Measurements from ENCODE around the gene CAPN12.
A peak's percentile ranks its signal among the peaks of the same experiment; 100 is the strongest.

Gene CAPN12

DNA sequence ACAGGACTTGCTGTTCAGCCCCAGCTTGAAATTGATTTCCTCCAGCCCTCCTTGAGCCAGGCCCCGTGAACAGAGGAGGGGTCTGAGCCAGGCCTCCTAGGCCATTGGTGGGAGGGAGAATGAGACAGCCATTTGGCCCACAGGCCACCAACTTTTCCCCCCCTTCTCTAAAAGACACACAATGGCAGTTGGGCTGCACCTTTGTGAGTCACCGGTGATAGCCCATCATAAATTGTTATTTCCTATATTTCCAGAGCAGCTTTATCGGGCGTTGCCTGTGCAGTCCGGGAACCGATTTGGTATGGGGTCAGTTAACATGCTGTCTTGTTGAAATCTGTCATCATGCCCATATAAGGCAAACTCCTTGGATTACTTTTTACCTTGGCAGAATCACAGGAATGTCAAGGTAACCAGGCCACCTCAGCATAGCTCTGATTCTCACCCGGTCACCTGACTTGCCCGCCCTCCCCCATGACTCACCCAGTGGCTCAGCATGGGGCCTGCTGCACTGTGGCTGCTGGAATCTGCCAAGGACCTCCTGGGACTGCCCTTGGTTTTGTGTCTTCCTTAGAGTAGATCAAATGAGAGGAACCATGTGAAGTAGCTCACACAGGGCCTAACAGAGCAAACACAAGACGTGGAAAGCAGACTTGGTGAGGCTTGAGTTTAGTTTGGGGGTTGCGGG is 60.7 kb downstream of the CAPN12 start:
- Mint-ChIP-seq H3K27ac (peak overlapping the region; percentile 50), H3K36me3 (ENCODE audit: low read depth) (peaks cover 30% of the 10 kb centered on the region), H3K27me3 (no peaks in the 10 kb centered on the region), H3K4me1 (ENCODE audit: low read depth) (peaks cover 82% of the 10 kb centered on the region), H3K9me3 (no peaks in the 10 kb centered on the region), H3K4me3 (peak overlapping the region; percentile 4)

DNA sequence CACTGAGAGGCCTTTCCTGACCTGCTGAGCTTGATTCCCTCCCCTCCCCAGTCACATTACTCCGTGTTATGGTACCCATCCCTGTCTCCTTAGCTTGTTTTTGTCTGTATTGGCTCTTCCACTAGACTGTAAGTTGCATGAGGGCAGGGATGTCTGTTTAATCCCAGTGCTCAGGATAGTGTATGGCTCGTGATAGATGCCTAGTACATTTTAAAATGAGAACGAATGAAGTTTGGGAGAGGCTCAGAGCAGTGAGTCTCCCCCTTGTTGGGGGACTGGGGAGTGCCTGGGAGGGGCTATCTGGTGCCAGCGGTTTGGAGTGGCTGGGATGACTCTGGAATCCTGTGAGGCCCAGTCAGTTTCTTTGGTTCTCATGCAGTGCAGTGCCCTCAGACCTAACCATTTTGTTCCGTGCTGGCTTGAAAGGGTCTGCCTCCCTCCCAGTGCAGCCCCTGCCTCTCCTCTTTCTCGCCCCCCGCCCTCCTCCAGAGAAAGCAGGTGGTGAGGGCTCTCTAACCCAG is 61.3 kb downstream of the CAPN12 start:
- H3K4me1 Mint-ChIP-seq (ENCODE audit: low read depth): peaks cover 85% of the 10 kb centered on the region
- no peaks in the 10 kb centered on the region for H3K27me3 Mint-ChIP-seq
- peak overlapping the region; percentile 8 for H3K27ac Mint-ChIP-seq
- no peak overlapping the region for H3K4me3 Mint-ChIP-seq
- H3K36me3 Mint-ChIP-seq (ENCODE audit: low read depth): peaks cover 34% of the 10 kb centered on the region
- H3K9me3 Mint-ChIP-seq: no peaks in the 10 kb centered on the region

DNA sequence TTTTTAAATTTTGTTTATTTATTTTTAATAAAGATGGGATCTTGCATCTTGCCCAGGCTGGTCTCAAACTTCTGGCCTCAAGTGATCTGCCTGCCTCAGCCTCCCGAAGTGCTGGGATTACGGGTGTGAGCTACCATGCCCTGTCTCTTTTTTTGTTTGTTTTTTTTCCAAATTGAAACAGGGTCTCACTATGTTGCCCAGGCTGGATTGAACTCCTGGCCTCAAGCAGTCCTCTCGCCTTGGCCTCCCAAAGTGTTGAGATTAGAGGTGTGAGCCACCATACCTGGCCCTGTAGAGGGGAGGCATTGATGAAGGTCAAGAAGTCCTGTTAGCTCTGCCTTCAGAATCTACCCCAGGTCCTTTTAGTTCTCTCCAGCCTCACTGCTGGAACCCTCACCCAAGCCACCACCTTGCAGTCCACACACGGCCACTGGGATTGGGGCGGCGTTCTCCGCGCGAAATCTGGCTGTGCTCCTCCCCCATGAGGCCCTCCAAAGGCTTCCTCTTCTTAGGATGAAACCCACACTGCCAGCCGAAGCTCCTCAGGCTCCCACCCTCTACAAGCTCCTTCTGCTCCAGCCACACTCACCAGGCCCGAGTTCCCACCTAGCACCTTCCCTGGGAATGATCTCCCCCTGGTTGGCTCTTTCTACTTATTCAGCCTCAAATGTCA is 61.9 kb downstream of the CAPN12 start:
- Mint-ChIP-seq H3K9me3 (no peaks in the 10 kb centered on the region), H3K4me1 (ENCODE audit: low read depth) (peaks cover 81% of the 10 kb centered on the region), H3K4me3 (no peak overlapping the region), H3K36me3 (ENCODE audit: low read depth) (peaks cover 34% of the 10 kb centered on the region), H3K27me3 (no peaks in the 10 kb centered on the region), H3K27ac (peak overlapping the region; percentile 8)
